Neural cell (in vitro differentiated cells): ENCODE measurements around the gene FKBP10. TPM values are rescaled to one million over a fixed set of nuclear protein-coding genes. Genes with fewer than 3 reads are reported as not detected.

Source experiments
- H2AFZ ChIP-seq: fragments of 200-600, 300-800 bp; sonication (generic), shearing (Covaris generic); 2 replicates; pipeline ENCODE4 v1.6.0; 2014; ENCODE audit warnings: low read depth, mild to moderate bottlenecking, antibody characterized with exemption, low read length, moderate library complexity
- H3F3A ChIP-seq: fragments of 200-600 bp; shearing (Covaris generic); 2 replicates; pipeline ENCODE4 v1.6.1; 2016; ENCODE audit warnings: mild to moderate bottlenecking, moderate library complexity, mixed read lengths, antibody characterized with exemption, low read length; ENCODE audit not compliant: insufficient read depth, poor library complexity, severe bottlenecking
- H3K27ac ChIP-seq: fragments of 200-600, 300-800 bp; sonication (generic), shearing (Covaris generic); 2 replicates; pipeline ENCODE4 v1.5.1; 2014; ENCODE audit warnings: mild to moderate bottlenecking, low read length, moderate library complexity
- H3K27me3 ChIP-seq: fragments of 300-800, 200-600 bp; sonication (generic), shearing (Covaris generic); 2 replicates; pipeline ENCODE4 v1.6.0; 2014; ENCODE audit warnings: mild to moderate bottlenecking, low read depth, low read length, moderate library complexity; ENCODE audit not compliant: insufficient read depth
- H3K36me3 ChIP-seq: fragments of 300-800, 200-600 bp; sonication (generic), shearing (Covaris generic); 2 replicates; pipeline ENCODE4 v1.5.1; 2014; ENCODE audit warnings: mild to moderate bottlenecking, antibody characterized with exemption, low read length, moderate library complexity; ENCODE audit not compliant: insufficient read depth
- H3K4me2 ChIP-seq: fragments of 300-800, 200-600 bp; sonication (generic), shearing (Covaris generic); 2 replicates; pipeline ENCODE4 v1.6.0; 2014; ENCODE audit warnings: mild to moderate bottlenecking, low read length
- H3K4me3 ChIP-seq: fragments of 300-800, 200-600 bp; sonication (generic), shearing (Covaris generic); 2 replicates; pipeline ENCODE4 v1.5.1; 2014; ENCODE audit warnings: mild to moderate bottlenecking, low read length, moderate library complexity
- H3K79me2 ChIP-seq: fragments of 200-600 bp; shearing (Covaris generic); replicated peaks from 2 replicates; pipeline ENCODE4 v1.6.0; 2014; ENCODE audit warnings: mild to moderate bottlenecking, low read length, moderate library complexity; ENCODE audit not compliant: insufficient read depth
- H3K9ac ChIP-seq: fragments of 300-800, 200-600 bp; sonication (generic), shearing (Covaris generic); 2 replicates; pipeline ENCODE4 v1.6.1; 2016; ENCODE audit warnings: mild to moderate bottlenecking, low read length, mixed read lengths
- H3K9me2 ChIP-seq: fragments of 200-600 bp; shearing (Covaris generic); 2 replicates; pipeline ENCODE4 v1.6.1; 2016; ENCODE audit warnings: mild to moderate bottlenecking, low read length, mixed read lengths; ENCODE audit not compliant: insufficient read depth
- H3K9me3 ChIP-seq: fragments of 200-600, 300-800 bp; sonication (generic), shearing (Covaris generic); 2 replicates; pipeline ENCODE4 v1.6.1; 2016; ENCODE audit warnings: mild to moderate bottlenecking, mixed run types, low read length, moderate library complexity, mixed read lengths
- H4K20me1 ChIP-seq: fragments of 200-600 bp; shearing (Covaris generic); 2 replicates; pipeline ENCODE4 v1.6.1; 2016; ENCODE audit warnings: mild to moderate bottlenecking, mixed run types; ENCODE audit not compliant: insufficient read depth
- EP300 ChIP-seq: fragments of 450-650 bp; conservative IDR thresholded peaks from 2 replicates; pipeline ENCODE4 v1.6.1; 2014; ENCODE audit warnings: antibody characterized with exemption, mild to moderate bottlenecking, moderate library complexity; ENCODE audit not compliant: poor library complexity, severe bottlenecking
- EZH2 ChIP-seq: fragments of 200-600, 300-800 bp; shearing (Covaris generic), sonication (generic); IDR thresholded peaks from 2 replicates; pipeline ENCODE4 v1.6.1; 2014; ENCODE audit warnings: antibody characterized with exemption, low read length, borderline replicate concordance, mild to moderate bottlenecking; ENCODE audit not compliant: insufficient read depth, poor library complexity, severe bottlenecking
- MXI1 ChIP-seq: fragments of 450-650 bp; conservative IDR thresholded peaks from 2 replicates; pipeline ENCODE4 v1.6.1; 2014; ENCODE audit warnings: antibody characterized with exemption, mild to moderate bottlenecking; ENCODE audit not compliant: poor library complexity, severe bottlenecking
- POLR2AphosphoS5 ChIP-seq: IDR thresholded peaks from 2 replicates; pipeline ENCODE4 v1.6.1; 2012
- SMC3 ChIP-seq: fragments of 450-650 bp; conservative IDR thresholded peaks from 2 replicates; pipeline ENCODE4 v1.6.1; 2014; ENCODE audit warnings: antibody characterized with exemption, mild to moderate bottlenecking, moderate library complexity; ENCODE audit not compliant: poor library complexity
- TAF1 ChIP-seq: IDR thresholded peaks from 2 replicates; pipeline ENCODE4 v1.6.1; 2012; ENCODE audit warnings: low read depth
- polyA plus RNA-seq: library from polyadenylated mRNA; depleted of rRNA; stranded (reverse); fragments of >200 nt; gene quantifications from 2 replicates; pipeline ENCODE4 v1.2.3, GENCODE V29; 2014
- TF ChIP-seq, protein P1 (sequence below): fragments of 450-650 bp; IDR thresholded peaks from 2 replicates; pipeline ENCODE4 v1.5.1; 2014; ENCODE audit warnings: antibody characterized with exemption, mild to moderate bottlenecking, moderate library complexity; ENCODE audit not compliant: poor library complexity, severe bottlenecking
- TF ChIP-seq, protein P2 (sequence below): IDR thresholded peaks from 2 replicates; pipeline ENCODE4 v1.6.1; 2012; ENCODE audit warnings: borderline replicate concordance

The FKBP10 gene
- polyA plus RNA-seq, 1 donor from 2014 or later: 3.5 TPM

DNA sequence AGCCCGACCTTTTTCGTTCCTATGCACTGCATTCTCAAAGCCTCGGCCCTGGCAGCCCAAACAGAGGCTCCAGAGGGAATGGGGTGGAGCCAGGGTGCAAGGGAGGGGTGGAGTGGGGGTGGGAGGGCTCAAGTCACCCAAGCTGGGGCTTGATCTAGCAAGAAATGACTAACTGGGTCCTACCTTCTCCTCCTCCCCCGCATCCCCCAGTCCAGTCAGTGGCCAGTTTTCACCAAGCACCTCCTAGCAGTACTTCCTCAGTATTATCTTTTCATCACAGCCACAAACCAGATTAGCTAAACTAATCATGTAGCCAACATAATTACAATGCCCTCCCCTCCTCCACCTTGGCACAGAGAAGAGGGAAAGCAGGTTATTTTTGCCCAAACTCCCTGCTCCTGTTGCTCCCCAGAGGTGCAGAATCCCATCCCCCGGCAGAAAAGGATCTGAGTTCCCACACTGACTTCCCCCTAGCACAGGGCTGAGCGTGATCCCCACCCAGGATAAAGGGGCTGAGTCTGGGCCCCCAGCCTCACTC, 28.5 kb upstream of the FKBP10 start:
- peak overlapping the region; percentile 81 for H3K9ac ChIP-seq
- H2AFZ ChIP-seq: no peak overlapping the region
- peaks cover 7% of the 10 kb centered on the region for H4K20me1 ChIP-seq
- no peak for TF ChIP-seq EP300
- no peak for TF ChIP-seq MXI1
- TF ChIP-seq, protein P1, sequence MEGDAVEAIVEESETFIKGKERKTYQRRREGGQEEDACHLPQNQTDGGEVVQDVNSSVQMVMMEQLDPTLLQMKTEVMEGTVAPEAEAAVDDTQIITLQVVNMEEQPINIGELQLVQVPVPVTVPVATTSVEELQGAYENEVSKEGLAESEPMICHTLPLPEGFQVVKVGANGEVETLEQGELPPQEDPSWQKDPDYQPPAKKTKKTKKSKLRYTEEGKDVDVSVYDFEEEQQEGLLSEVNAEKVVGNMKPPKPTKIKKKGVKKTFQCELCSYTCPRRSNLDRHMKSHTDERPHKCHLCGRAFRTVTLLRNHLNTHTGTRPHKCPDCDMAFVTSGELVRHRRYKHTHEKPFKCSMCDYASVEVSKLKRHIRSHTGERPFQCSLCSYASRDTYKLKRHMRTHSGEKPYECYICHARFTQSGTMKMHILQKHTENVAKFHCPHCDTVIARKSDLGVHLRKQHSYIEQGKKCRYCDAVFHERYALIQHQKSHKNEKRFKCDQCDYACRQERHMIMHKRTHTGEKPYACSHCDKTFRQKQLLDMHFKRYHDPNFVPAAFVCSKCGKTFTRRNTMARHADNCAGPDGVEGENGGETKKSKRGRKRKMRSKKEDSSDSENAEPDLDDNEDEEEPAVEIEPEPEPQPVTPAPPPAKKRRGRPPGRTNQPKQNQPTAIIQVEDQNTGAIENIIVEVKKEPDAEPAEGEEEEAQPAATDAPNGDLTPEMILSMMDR: no peak
- no peak for TF ChIP-seq SMC3
- TF ChIP-seq, protein P2, sequence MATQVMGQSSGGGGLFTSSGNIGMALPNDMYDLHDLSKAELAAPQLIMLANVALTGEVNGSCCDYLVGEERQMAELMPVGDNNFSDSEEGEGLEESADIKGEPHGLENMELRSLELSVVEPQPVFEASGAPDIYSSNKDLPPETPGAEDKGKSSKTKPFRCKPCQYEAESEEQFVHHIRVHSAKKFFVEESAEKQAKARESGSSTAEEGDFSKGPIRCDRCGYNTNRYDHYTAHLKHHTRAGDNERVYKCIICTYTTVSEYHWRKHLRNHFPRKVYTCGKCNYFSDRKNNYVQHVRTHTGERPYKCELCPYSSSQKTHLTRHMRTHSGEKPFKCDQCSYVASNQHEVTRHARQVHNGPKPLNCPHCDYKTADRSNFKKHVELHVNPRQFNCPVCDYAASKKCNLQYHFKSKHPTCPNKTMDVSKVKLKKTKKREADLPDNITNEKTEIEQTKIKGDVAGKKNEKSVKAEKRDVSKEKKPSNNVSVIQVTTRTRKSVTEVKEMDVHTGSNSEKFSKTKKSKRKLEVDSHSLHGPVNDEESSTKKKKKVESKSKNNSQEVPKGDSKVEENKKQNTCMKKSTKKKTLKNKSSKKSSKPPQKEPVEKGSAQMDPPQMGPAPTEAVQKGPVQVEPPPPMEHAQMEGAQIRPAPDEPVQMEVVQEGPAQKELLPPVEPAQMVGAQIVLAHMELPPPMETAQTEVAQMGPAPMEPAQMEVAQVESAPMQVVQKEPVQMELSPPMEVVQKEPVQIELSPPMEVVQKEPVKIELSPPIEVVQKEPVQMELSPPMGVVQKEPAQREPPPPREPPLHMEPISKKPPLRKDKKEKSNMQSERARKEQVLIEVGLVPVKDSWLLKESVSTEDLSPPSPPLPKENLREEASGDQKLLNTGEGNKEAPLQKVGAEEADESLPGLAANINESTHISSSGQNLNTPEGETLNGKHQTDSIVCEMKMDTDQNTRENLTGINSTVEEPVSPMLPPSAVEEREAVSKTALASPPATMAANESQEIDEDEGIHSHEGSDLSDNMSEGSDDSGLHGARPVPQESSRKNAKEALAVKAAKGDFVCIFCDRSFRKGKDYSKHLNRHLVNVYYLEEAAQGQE: no peak
- TF ChIP-seq EZH2: no peak
- peaks cover 51% of the 10 kb centered on the region for H3K79me2 ChIP-seq
- H3K27me3 ChIP-seq: no peaks in the 10 kb centered on the region
- peak overlapping the region; percentile 69 for H3K27ac ChIP-seq
- H3K9me2 ChIP-seq: no peaks in the 10 kb centered on the region
- peak overlapping the region; percentile 88 for H3K4me2 ChIP-seq
- H3F3A ChIP-seq: no peaks in the 10 kb centered on the region
- H3K36me3 ChIP-seq: no peaks in the 10 kb centered on the region
- no peaks in the 10 kb centered on the region for H3K9me3 ChIP-seq
- peak overlapping the region; percentile 76 for H3K4me3 ChIP-seq

DNA sequence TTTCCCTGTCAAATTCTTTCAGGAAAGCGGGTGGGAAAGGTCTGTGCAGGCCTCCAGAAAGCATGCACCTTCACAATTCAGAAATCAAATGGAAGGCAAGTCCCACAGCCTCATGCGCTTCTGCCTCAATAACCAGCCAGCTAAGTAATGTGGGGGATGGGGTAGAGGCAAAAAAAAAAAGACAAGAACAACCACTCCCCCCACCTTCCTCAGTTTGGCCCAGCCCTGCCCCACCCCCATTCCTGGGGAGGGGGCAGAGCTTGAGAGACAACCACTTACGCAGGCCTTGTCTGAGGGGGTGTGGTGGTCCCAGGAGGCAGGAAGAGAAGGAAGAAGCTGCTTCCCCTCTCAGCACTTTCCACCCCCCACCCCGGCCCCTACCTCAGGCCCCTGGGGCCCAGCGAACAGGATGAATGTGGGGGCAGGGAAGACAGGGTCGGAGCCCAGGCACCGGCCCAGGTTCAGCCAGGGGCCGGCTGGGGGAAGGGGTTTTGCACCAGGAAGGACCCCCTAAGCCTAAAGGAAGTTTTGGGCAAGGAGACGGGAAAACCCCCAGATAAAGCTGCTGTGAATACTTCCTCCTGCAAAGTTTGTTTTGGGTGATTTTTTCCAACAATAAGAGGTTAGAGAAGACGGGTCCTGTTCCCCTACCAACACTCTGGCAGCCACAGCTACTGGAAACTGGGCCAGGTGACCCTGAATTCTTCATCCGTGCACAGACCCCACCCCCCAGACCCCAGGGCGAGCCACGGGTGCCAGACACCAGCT, 27.5 kb upstream of the FKBP10 start:
- peaks cover 7% of the 10 kb centered on the region for H4K20me1 ChIP-seq
- H3K4me2 ChIP-seq: peak overlapping the region; percentile 88
- H2AFZ ChIP-seq: no peak overlapping the region
- peaks cover 47% of the 10 kb centered on the region for H3K79me2 ChIP-seq
- no peaks in the 10 kb centered on the region for H3K9me2 ChIP-seq
- H3K27ac ChIP-seq: peak overlapping the region; percentile 69
- no peaks in the 10 kb centered on the region for H3K36me3 ChIP-seq
- H3K27me3 ChIP-seq: no peaks in the 10 kb centered on the region
- H3K9me3 ChIP-seq: no peaks in the 10 kb centered on the region
- TF ChIP-seq POLR2AphosphoS5 (no peak), EP300 (no peak), MXI1 (peak; percentile 54), TAF1 (no peak)
- TF ChIP-seq, protein P2: peak; percentile 18
- peak overlapping the region; percentile 76 for H3K4me3 ChIP-seq
- peak overlapping the region; percentile 81 for H3K9ac ChIP-seq
- no peaks in the 10 kb centered on the region for H3F3A ChIP-seq
